HUES6 (cell line): ENCODE data around the gene SPATS2L.

Experiments
- H3K27ac ChIP-seq: 2 replicates; pipeline ENCODE4 v1.7.0; 2013; ENCODE audit warnings: low read depth, mild to moderate bottlenecking, low read length, inconsistent platforms
- H3K27me3 ChIP-seq: 2 replicates; pipeline ENCODE4 v1.6.1; 2013; ENCODE audit warnings: low read length; ENCODE audit not compliant: control insufficient read depth, insufficient read depth
- H3K36me3 ChIP-seq: 2 replicates; pipeline ENCODE4 v1.6.1; 2013; ENCODE audit warnings: low read length; ENCODE audit not compliant: control insufficient read depth, insufficient read depth
- H3K4me1 ChIP-seq: 2 replicates; pipeline ENCODE4 v1.6.1; 2013; ENCODE audit warnings: low read length; ENCODE audit not compliant: control insufficient read depth, insufficient read depth
- H3K4me3 ChIP-seq: 2 replicates; pipeline ENCODE4 v1.5.1; 2013; ENCODE audit warnings: low read depth, low read length
- H3K9ac ChIP-seq: one replicate; pipeline ENCODE4 v1.6.1; 2013; ENCODE audit warnings: mild to moderate bottlenecking, low read length
- H3K9me3 ChIP-seq: 2 replicates; pipeline ENCODE4 v1.6.1; 2013; ENCODE audit warnings: low read depth, low read length; ENCODE audit not compliant: control insufficient read depth, insufficient read depth

The SPATS2L gene

DNA sequence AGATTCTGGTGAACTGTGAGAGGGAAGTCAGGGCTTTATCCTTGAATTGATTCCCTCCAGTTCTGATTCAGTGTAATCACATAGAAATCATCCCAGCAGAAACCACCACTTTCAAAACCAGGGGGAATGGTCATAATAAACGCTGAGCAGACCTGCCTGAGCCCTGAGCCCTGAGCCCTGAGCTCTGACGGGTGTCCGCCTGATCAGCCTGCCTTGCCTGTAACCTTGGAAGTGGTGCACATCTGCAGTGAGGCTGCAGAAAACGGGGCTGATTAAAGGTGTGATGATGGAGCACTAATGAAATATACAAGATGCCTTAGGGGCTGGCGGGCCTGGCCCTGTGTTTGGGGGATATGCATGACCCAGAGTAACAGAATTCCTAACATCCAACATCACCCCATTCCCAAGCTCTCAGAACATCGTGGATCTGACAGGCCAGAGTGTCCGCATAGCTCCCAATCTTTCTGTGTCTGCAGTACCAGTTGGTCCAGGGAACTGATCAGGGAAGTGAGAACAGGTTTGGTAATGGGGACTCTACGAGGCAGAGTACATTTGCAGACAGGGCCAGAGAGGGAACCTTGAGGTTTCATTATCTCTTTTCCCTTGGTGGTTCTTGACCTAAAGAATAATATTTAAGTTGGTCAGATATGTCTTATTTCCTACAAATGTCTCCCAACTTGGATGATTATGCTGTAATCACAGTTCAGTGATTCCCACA lies 165.6 kb downstream of the SPATS2L start:
- H3K9me3 ChIP-seq, result no peaks in the 10 kb centered on the region
- H3K4me1 ChIP-seq, result peaks cover 7% of the 10 kb centered on the region; the same call in 1 of the 2 replicates
- no peaks in the 10 kb centered on the region for H3K27me3 ChIP-seq
- peaks cover 88% of the 10 kb centered on the region for H3K36me3 ChIP-seq
- H3K4me3 ChIP-seq, result no peak overlapping the region
- H3K27ac ChIP-seq, result no peak overlapping the region
- H3K9ac ChIP-seq, result no peak overlapping the region

- Histone ChIP-seq H3K27ac (no peak overlapping the region), H3K4me3 (no peak overlapping the region), H3K4me1 (peaks cover 7% of the 10 kb centered on the region; the same call in 1 of the 2 replicates), H3K9me3 (no peaks in the 10 kb centered on the region), H3K27me3 (no peaks in the 10 kb centered on the region), H3K9ac (no peak overlapping the region), H3K36me3 (peaks cover 85% of the 10 kb centered on the region)
Observed at GRCh38 chr2:200472853-200473464, 166.5 kb downstream of the SPATS2L start.

DNA sequence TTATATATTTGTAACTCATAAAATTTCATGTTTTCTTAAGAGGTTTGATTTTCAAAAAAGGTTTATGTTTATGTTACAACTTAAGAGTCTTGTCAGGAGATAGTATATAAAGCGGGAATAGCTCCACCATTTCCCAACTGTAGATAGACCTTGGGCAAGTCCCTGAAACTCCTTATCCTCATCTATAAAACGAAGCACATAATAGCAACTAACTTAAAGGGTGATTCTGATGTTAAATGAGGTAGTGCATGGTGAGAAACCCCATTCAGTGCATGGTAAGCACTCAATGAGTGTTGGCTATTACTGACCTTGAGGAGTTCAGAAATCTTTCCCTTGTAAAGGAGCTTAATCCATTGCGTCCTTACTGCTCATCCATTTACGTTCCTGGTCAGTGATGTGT lies 169.3 kb downstream of the SPATS2L start:
- H3K4me1 ChIP-seq, result peaks cover 6% of the 10 kb centered on the region
- H3K9me3 ChIP-seq, result no peaks in the 10 kb centered on the region

DNA sequence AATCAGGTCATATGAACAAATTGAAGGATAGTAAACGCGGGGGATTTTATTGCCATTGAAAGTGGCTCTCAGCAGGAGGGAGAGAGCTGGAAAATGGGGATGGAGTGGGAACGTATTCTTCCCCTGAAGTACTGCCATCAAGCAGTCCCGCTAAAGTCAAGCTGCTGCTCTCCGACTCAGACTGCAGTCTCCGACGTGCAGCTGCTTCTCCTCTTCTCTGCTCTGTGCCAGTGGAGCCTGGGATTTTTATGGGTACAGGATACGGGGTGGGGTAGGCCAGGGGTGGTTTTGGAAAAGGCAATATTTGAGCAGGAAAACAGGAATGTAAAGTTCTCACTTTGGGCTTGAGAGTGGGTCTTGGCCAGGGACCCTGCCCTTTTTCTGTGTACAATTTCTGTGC lies 170.3 kb downstream of the SPATS2L start:
- Histone ChIP-seq H3K36me3 (peaks cover 68% of the 10 kb centered on the region), H3K4me1 (peaks cover 11% of the 10 kb centered on the region), H3K27ac (no peak overlapping the region), H3K9me3 (no peaks in the 10 kb centered on the region), H3K9ac (no peak overlapping the region), H3K27me3 (no peaks in the 10 kb centered on the region), H3K4me3 (no peak overlapping the region)

More for the DNA sequence above, 169.3 kb downstream of the SPATS2L start:
- Histone ChIP-seq H3K9ac (no peak overlapping the region), H3K27me3 (no peaks in the 10 kb centered on the region), H3K4me3 (no peak overlapping the region), H3K27ac (no peak overlapping the region), H3K36me3 (peaks cover 76% of the 10 kb centered on the region)

DNA sequence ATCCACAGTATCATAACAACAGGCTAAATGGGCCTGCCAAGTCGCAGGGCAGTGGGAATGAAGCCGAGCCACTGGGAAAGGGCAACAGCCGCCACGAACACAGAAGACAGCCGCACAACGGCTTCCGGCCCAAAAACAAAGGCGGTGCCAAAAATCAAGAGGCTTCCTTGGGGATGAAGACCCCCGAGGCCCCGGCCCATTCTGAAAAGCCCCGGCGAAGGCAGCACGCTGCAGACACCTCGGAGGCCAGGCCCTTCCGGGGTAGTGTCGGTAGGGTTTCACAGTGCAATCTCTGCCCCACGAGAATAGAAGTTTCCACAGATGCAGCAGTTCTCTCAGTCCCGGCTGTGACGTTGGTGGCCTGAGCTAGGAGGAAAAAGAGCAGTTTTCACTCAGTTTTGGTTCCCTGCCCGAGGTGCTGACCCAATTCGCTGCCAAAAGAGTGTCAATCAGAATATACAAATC lies 171.2 kb downstream of the SPATS2L start:
- H3K4me3 ChIP-seq, result no peak overlapping the region
- H3K9me3 ChIP-seq, result no peaks in the 10 kb centered on the region
- H3K9ac ChIP-seq, result no peak overlapping the region
- H3K27me3 ChIP-seq, result no peaks in the 10 kb centered on the region
- H3K4me1 ChIP-seq, result peaks cover 11% of the 10 kb centered on the region
- H3K27ac ChIP-seq, result no peak overlapping the region
- H3K36me3 ChIP-seq, result peaks cover 60% of the 10 kb centered on the region

GRCh38 chr2:200479692-200480265 lies 173.3 kb downstream of the SPATS2L start:
- Histone ChIP-seq H3K27ac (no peak overlapping the region), H3K27me3 (no peaks in the 10 kb centered on the region), H3K36me3 (peaks cover 43% of the 10 kb centered on the region), H3K9me3 (no peaks in the 10 kb centered on the region), H3K4me1 (peaks cover 17% of the 10 kb centered on the region), H3K4me3 (no peak overlapping the region), H3K9ac (no peak overlapping the region)

- no peak overlapping the region for H3K27ac ChIP-seq
- peaks cover 24% of the 10 kb centered on the region for H3K36me3 ChIP-seq
- H3K9me3 ChIP-seq, result no peaks in the 10 kb centered on the region
- no peaks in the 10 kb centered on the region for H3K27me3 ChIP-seq
- H3K4me1 ChIP-seq, result peaks cover 17% of the 10 kb centered on the region
- no peak overlapping the region for H3K4me3 ChIP-seq
- H3K9ac ChIP-seq, result no peak overlapping the region
Observed at GRCh38 chr2:200482194-200482593, 175.7 kb downstream of the SPATS2L start.

GRCh38 chr2:200483729-200484198 lies 177.3 kb downstream of the SPATS2L start:
- H3K36me3 ChIP-seq, result peaks cover 12% of the 10 kb centered on the region
- H3K27me3 ChIP-seq, result no peaks in the 10 kb centered on the region
- no peak overlapping the region for H3K4me3 ChIP-seq
- H3K27ac ChIP-seq, result no peak overlapping the region
- H3K4me1 ChIP-seq, result peaks cover 17% of the 10 kb centered on the region
- no peak overlapping the region for H3K9ac ChIP-seq
- H3K9me3 ChIP-seq, result no peaks in the 10 kb centered on the region

GRCh38 chr2:200484934-200485333 lies 178.4 kb downstream of the SPATS2L start:
- Histone ChIP-seq H3K9ac (no peak overlapping the region), H3K9me3 (no peaks in the 10 kb centered on the region), H3K27me3 (no peaks in the 10 kb centered on the region), H3K4me3 (no peak overlapping the region), H3K36me3 (0 out of 2 replicates have a peak, but pooled peaks cover 3% of the 10 kb centered on the region), H3K4me1 (peaks cover 17% of the 10 kb centered on the region), H3K27ac (no peak overlapping the region)

DNA sequence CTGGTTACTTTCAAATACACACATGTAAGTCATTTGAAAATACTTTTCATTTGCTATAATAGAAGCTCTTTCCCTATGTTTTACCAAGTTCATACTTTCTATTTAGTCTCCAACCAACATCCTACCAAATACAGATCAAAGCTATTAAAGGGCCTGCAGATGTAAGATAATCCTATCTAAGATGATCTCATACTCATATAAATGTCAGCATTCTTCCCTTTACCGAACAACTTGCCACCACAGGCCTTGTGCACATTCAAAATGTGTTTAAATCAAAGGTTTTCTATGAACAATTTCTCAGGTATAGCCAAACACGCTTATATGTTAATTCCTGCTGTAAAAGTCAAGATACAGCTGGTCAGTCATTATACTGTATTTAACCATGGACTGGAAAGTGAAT lies 180.0 kb downstream of the SPATS2L start:
- Histone ChIP-seq H3K4me3 (no peak overlapping the region), H3K9ac (no peak overlapping the region), H3K36me3 (peaks cover 5% of the 10 kb centered on the region; the same call in 1 of the 2 replicates), H3K9me3 (no peaks in the 10 kb centered on the region), H3K4me1 (peaks cover 6% of the 10 kb centered on the region; the same call in 1 of the 2 replicates), H3K27me3 (no peaks in the 10 kb centered on the region), H3K27ac (no peak overlapping the region)

GRCh38 chr2:200488169-200488568 lies 181.7 kb downstream of the SPATS2L start:
- H3K27ac ChIP-seq, result no peak overlapping the region
- no peak overlapping the region for H3K4me3 ChIP-seq
- peaks cover 6% of the 10 kb centered on the region; the same call in 1 of the 2 replicates for H3K4me1 ChIP-seq
- H3K9ac ChIP-seq, result no peak overlapping the region
- no peaks in the 10 kb centered on the region for H3K27me3 ChIP-seq
- no peaks in the 10 kb centered on the region for H3K9me3 ChIP-seq
- peaks cover 18% of the 10 kb centered on the region; the same call in 1 of the 2 replicates for H3K36me3 ChIP-seq
